ENCODE measurements around the gene HYCC2. TPM values are rescaled to one million over a fixed set of nuclear protein-coding genes. Genes with fewer than 3 reads are reported as not detected.

HYCC2 gene
- 2.7 and 4.2 TPM in 2 replicates for total RNA-seq

GRCh38 chr2:201071479-201072200 is at the start of gene HYCC2, which contains the start of gene NDUFB3:
Gene HYCC2 (minus strand): TSS chr2:201071671. CDS start chr2:201024009, 47,662 bp downstream.
Gene NDUFB3 (plus strand): TSS chr2:201072001. CDS start chr2:201078883, 6,882 bp downstream.

GRCh38 chr2:201116115-201116958 is 44.9 kb upstream of the HYCC2 start, which contains the start of gene CFLAR:
Gene CFLAR (plus strand): TSS chr2:201116164. CDS start chr2:201129866, 13,702 bp downstream.

Other genes starting within 250 kb of the HYCC2 start
- 13.8 and 64.9 TPM in 2 replicates for gene CLK1, start 207.0 kb downstream of the HYCC2 start, total RNA-seq
- gene PPIL3, start 182.6 kb downstream of the HYCC2 start, total RNA-seq = 41.5 and 104 TPM in 2 replicates
- 21.4 and 32.5 TPM in 2 replicates for gene NIF3L1, start 182.3 kb downstream of the HYCC2 start, total RNA-seq
- 8.0 and 10.7 TPM in 2 replicates for gene ORC2, start 108.0 kb downstream of the HYCC2 start, total RNA-seq
- 60.0 and 66.7 TPM in 2 replicates for gene NDUFB3, start 330 bp upstream of the HYCC2 start, total RNA-seq
- 23.7 and 62.8 TPM in 2 replicates for gene CFLAR, start 44.5 kb upstream of the HYCC2 start, total RNA-seq
- 0.88 and 2.2 TPM in 2 replicates for gene CASP10, start 111.5 kb upstream of the HYCC2 start, total RNA-seq
- gene CASP8, start 188.9 kb upstream of the HYCC2 start, total RNA-seq = 11.4 and 17.6 TPM in 2 replicates